Testis (tissue), 2 donors: ENCODE measurements around the gene PITPNC1.

Experiments used
- POLR2A ChIP-seq: fragments of 450-650 bp; IDR thresholded peaks from one replicate; pipeline ENCODE4 v1.6.1; 2017; ENCODE audit warnings: antibody characterized with exemption, mild to moderate bottlenecking, moderate library complexity
- TF ChIP-seq, protein P1 (sequence below), 3 experiments: fragments of 450-650 bp in 2 of 3; fragments of 200-600 bp in 1 of 3; sonication (generic) in 1 of 3; IDR thresholded peaks; one replicate each; pipeline ENCODE4 v1.5.1; 2016 to 2019; ENCODE audit warnings: antibody characterized with exemption in 3 of 3, mild to moderate bottlenecking in 2 of 3, moderate library complexity in 1 of 3

DNA sequence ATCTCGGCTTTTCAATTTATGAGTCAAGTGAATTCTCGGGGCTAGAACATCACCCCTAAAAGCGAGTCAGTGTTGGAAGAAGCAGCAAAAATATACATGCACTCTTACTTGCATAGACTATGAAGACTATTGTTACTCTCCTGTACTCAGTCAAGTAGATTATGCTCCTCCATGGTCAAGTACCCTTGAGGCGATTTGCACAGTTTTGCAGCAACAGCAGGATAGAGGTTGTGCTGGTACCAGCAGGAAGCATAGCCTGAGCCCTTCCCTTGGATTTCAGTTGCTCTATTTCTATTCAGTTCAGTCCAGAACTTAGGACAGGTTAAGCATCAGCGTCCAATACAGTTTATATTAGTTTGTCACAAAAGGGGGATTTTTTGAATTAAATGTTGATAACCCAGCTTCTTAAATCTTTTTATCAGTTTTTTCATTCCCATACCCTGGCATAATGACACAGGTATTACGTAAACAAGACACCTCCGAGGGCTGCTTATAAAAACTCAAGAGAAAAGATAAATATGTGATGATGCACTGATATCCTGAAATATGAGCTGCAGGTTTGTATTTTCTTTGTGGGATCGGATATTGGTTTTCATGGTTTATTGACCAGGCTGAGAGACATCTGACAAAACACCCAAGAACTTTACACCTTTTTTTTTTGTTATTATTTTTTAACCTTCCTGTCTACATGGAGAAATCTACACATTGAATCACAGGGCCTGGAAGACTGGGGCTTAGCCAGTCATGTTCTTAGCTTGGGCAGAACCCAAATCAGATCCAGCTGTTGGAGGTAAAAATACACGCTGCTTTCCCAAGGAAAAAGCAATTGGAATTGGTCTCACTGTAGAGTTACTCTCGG lies 144.1 kb downstream of the PITPNC1 start:
- TF ChIP-seq, protein P1, sequence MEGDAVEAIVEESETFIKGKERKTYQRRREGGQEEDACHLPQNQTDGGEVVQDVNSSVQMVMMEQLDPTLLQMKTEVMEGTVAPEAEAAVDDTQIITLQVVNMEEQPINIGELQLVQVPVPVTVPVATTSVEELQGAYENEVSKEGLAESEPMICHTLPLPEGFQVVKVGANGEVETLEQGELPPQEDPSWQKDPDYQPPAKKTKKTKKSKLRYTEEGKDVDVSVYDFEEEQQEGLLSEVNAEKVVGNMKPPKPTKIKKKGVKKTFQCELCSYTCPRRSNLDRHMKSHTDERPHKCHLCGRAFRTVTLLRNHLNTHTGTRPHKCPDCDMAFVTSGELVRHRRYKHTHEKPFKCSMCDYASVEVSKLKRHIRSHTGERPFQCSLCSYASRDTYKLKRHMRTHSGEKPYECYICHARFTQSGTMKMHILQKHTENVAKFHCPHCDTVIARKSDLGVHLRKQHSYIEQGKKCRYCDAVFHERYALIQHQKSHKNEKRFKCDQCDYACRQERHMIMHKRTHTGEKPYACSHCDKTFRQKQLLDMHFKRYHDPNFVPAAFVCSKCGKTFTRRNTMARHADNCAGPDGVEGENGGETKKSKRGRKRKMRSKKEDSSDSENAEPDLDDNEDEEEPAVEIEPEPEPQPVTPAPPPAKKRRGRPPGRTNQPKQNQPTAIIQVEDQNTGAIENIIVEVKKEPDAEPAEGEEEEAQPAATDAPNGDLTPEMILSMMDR (IDR thresholded peaks at IDR 0.05): no peak
- no peak for TF ChIP-seq POLR2A
